NCI-H146 treated with DMSO at 0.1 percent for 48 hours (cell line): ENCODE results near the gene CFAP97D2.
A peak's percentile ranks its signal among the peaks of the same experiment; 100 is the strongest.
"Not testable (repeated sequence)": the region's sequence is repeated elsewhere in the genome, so short reads cannot be mapped to it uniquely, and the experiment has no call there.

Experiments
- DNase-seq: peaks from one replicate; lab custom pipeline; 2025; ENCODE audit not compliant: unreplicated experiment; lab: John Stamatoyannopoulos, UW

CFAP97D2 gene

DNA sequence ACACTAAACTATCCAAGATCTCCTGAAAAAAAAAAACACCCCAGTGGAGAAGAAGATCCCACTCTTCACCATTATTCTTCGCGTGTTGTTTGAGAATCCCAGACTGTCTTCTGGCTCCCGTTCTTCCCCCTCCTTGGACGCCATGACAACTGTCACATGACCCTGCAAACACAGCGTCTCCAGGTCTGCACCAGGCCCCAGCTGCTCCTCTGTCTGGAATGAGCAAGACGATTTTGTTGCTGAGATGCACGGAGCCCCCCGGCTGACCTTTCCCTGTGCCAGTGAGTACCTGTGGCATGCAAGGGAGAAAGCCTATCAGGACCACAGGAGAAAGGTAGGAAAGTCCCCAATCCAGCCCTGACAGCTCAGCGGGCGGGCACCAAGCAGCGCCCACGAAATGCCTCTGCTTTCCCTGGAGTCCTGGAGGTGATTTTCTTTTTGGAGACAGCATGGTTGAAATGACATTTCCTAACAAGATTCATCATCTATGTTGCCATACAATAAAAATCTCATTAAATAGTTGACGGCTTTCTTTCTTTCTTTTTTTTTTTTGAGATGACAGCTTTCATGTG, at the start of gene CFAP97D2:
Gene CFAP97D2, plus strand, starts transcription at position 171 of the 572 bp plus-strand sequence. Its CDS starts 74 bp downstream, at position 245.
- DNase-seq, result no peak

GRCh38 chr13:114129649-114130062, 49.4 kb upstream of the CFAP97D2 start:
- no peak for DNase-seq

DNA sequence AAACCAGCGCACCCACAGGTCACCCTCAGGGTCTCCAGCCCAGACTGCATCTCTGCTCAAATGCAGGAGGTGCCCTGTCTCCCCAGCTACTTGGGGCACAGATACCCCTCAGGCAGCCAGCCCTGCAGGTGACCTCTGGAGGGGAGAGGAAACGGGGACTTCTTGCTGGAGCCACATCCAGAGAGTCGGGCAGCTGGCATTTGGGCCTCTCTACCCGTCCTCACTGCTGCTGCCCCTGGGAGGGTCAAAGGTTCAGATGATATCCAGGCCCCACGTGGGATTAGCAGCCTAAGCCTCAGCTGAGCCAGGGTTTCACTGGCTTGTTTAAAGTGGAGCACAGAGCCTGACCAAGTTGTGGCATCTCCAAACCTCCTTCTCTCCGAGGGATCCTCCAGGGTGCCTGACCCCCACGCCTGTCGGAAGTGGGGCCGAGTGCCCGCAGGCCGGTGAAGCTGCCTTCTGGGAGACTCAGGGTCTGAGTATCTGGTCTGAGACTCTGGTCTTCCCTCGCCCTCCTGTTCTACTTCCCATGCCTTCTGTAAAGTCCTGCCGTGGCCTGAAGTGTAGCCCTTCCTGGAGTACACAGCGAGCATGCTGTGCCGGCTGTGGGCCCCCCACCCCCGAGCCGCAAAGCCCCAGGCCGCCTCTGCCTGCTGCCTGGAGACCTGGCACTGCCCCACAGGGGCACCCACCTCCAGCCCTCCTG, 48.8 kb upstream of the CFAP97D2 start:
- no peak for DNase-seq

- peak; percentile 37 for DNase-seq
Measured at GRCh38 chr13:114130837-114131582, 48.0 kb upstream of the CFAP97D2 start.

- no peak for DNase-seq
Measured at GRCh38 chr13:114131583-114132418, 47.3 kb upstream of the CFAP97D2 start.

- peak; percentile 65 for DNase-seq
Measured at GRCh38 chr13:114132419-114133121, 46.5 kb upstream of the CFAP97D2 start, which contains the start of gene RASA3. TSS of gene RASA3 (minus strand) at chr13:114132623. CDS start at chr13:114132489, 134 bp downstream.

DNA sequence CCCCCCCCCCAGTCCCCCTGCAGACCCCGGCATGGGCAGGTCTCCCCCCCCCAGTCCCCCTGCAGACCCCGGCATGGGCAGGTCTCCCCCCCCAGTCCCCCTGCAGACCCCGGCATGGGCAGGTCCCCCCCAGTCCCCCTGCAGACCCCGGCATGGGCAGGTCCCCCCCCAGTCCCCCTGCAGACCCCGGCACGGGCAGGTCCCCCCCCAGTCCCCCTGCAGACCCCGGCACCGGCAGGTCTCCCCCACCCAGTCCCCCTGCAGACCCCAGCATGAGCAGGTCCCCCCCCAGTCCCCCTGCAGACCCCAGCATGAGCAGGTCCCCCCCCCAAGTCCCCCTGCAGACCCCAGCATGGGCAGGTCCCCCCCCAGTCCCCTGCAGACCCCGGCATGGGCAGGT, 45.9 kb upstream of the CFAP97D2 start:
- DNase-seq, result not testable (repeated sequence)

DNA sequence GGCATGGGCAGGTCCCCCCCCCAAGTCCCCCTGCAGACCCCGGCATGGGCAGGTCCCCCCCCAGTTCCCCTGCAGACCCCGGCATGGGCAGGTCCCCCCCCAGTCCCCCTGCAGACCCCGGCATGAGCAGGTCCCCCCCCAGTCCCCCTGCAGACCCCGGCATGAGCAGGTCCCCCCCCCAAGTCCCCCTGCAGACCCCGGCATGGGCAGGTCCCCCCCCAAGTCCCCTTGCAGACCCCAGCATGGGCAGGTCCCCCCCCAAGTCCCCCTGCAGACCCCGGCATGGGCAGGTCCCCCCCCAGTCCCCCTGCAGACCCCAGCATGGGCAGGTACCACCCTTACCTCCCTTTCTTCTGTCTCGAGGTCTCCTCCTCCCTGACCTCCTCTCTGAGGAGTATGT, 45.5 kb upstream of the CFAP97D2 start:
- DNase-seq, result not testable (repeated sequence)

DNA sequence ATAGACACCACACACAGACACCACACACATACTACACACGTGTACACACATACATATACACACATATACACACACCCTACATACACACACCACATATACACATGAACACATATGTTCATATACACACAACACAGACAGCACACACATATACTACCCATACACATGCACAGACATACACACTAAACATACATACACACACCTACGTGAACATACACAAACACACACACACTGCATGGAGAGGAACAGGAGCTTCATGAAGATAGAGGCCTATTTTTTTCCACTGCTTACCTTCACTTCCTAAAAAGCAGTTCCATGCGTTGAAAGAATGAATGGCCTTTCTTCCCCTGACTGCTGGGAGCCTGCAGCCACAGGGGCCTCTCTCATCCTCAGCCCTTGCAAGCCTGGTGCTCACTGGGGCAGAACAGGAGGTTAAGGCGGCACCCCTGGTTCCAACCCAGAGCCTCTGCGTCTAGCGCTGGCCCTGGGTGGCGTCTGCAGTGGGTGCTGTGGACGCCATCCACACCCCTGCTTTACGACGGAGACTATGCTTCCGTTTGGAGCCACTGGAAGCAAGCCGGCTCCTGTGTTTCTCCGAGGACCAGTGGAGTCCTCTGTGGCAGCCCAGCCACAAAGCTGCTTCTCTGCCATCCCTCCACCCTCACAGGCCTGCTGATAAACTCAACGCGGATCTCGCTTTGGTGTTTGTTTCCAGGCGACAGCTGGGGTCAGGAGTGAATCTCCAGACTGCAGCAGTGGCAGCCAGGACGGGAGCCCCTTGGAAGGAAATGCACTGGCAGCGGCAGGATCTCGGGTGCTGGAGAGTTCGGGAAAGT, 44.7 kb upstream of the CFAP97D2 start:
- no peak for DNase-seq

DNA sequence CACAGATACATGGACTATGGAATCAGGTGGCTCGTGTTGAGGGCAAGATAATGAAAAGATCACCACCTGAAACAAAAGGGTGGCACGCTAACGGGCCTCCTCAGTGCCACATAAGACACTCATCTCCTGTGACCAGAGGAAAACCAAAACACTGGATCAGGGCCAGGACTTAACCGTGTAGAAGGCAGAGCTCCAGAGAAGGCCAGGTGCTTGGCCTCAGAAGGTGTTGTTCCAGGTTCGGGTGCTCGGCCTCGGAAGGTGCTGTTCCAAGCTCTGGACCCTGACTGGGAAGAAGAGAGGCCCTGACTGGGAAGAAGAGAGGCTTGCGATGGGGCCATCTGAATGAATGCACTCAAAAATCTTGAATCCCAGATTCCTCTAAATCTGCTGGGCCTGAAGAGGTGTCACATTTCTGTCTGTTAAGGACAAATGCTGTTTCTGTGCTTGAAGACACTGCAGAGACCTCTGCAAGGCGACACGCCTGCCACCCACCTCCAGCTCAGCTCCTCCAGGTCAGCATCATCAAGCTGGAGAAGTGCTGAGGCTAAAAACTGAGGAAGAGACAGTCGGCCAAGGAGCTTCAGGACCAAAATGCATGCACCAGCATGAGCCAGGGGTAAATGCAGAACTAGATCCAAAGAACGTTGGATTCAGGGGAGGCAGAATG, 44.0 kb upstream of the CFAP97D2 start:
- DNase-seq, result no peak

- DNase-seq, result no peak
Measured at GRCh38 chr13:114135731-114136171, 43.3 kb upstream of the CFAP97D2 start.

DNA sequence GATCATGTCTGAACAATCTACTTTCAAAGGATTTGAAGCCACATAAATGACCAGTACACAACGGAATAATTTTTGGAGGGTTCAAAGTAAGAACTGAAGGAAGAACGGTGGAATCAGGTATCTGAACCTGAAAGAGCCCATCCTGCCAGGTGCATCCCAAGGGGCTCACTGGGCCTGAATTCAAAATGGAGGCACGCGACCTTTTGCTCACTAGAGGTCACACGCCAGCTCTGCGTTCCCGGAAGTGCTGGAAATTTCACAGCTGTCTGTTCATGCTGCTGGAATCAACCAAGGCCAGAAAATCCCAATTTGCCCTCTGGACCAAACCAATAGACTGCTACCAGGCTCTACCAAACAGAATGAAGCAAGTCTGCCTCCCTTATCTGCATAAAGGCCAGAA, 42.5 kb upstream of the CFAP97D2 start:
- no peak for DNase-seq

GRCh38 chr13:114140131-114140905, 38.7 kb upstream of the CFAP97D2 start:
- DNase-seq, result no peak

- no peak for DNase-seq
Measured at GRCh38 chr13:114140906-114141250, 38.2 kb upstream of the CFAP97D2 start.

GRCh38 chr13:114141261-114141996, 37.6 kb upstream of the CFAP97D2 start:
- no peak for DNase-seq

GRCh38 chr13:114142137-114142550, 36.9 kb upstream of the CFAP97D2 start:
- no peak for DNase-seq

- peak; percentile 77 for DNase-seq
Measured at GRCh38 chr13:114142640-114143490, 36.2 kb upstream of the CFAP97D2 start.
